K562 (cell line): Measurements from ENCODE around the gene CLSTN2. TPM values are rescaled to one million over a fixed set of nuclear protein-coding genes. Genes with fewer than 3 reads are reported as not detected.

Experiments used
- ATAC-seq: fragments of 200-7000 bp; cut with Tn5 transposase; 3 replicates; pipeline ENCODE4 v1.9.1; 2020; ENCODE audit warnings: moderate library complexity
- BruUV-seq: library from RNA; stranded (reverse); fragments of 400-500 nt; replicated peaks from 2 replicates; lab custom pipeline; 2021; lab: Mats Ljungman, UMichigan
- CTCF ChIA-PET: fragments of 300-600 bp; formaldehyde crosslinking; extraction: SDS; loops from one replicate; lab custom pipeline; 2021; ENCODE audit warnings: low intra/inter-chr PET ratio; lab: Yijun Ruan, JAX
- POLR2A ChIA-PET: fragments of 300-600, 350-650 bp; sonication (Branson Sonifier 250); formaldehyde crosslinking; extraction: SDS; loops from one replicate; lab custom pipeline; 2021; ENCODE audit warnings: antibody characterized with exemption, inconsistent platforms; lab: Yijun Ruan, JAX
- DNase-seq, 4 experiments: peaks; one replicate each; pipeline versions ENCODE4 v3.0.0 to v3.0.0-alpha.2; 2011 to 2018; ENCODE audit warnings: low spot score in 3 of 4, mixed read lengths in 3 of 4; ENCODE audit errors: extremely low read depth in 1 of 4
- FAIRE-seq: peaks from 2 replicates; lab custom pipeline; 2011; peaks lifted over from hg19 to GRCh38; lab: Jason Lieb, UNC
- H2AFZ ChIP-seq: 2 replicates; pipeline ENCODE4 v1.6.0; 2011; ENCODE audit warnings: low read depth, low read length, control low read depth, inconsistent platforms
- H3K27ac ChIP-seq: fragments of 200-600 bp; 3 replicates; pipeline ENCODE4 v1.8.0; 2011; ENCODE audit warnings: low read depth, mild to moderate bottlenecking, control low read depth, inconsistent platforms, low read length, moderate library complexity, mixed read lengths; ENCODE audit errors: extremely low read depth
- H3K27me3 ChIP-seq, 2 experiments: fragments of 300-600 bp in 1 of 2; 2 replicates in 1 of 2; 3 replicates in 1 of 2; pipeline versions ENCODE4 v1.6.0 to v1.8.0; 2011; ENCODE audit warnings: inconsistent platforms in 2 of 2, low read length in 2 of 2, mild to moderate bottlenecking in 1 of 2, mixed read lengths in 1 of 2, moderate library complexity in 1 of 2; ENCODE audit not compliant: control insufficient read depth in 2 of 2, insufficient read depth in 2 of 2
- H3K36me3 ChIP-seq: fragments of 300-600 bp; 3 replicates; pipeline ENCODE4 v1.8.0; 2011; ENCODE audit warnings: mild to moderate bottlenecking, low read length, inconsistent platforms; ENCODE audit not compliant: control insufficient read depth, insufficient read depth
- H3K4me1 ChIP-seq, 2 experiments: fragments of 200-600 bp in 1 of 2; replicated peaks in 1 of 2; 2 replicates in 1 of 2; 3 replicates in 1 of 2; pipeline versions ENCODE4 v1.5.1 to v1.8.0; 2011; ENCODE audit warnings: inconsistent platforms in 2 of 2, low read length in 2 of 2, mild to moderate bottlenecking in 1 of 2, mixed read lengths in 1 of 2, moderate library complexity in 1 of 2; ENCODE audit not compliant: control insufficient read depth in 2 of 2, insufficient read depth in 2 of 2
- H3K4me2 ChIP-seq: 2 replicates; pipeline ENCODE4 v1.6.1; 2011; ENCODE audit warnings: low read length, control low read depth, inconsistent platforms, mixed read lengths; ENCODE audit not compliant: insufficient read depth
- H3K4me3 ChIP-seq: fragments of 200-600 bp; sonication (generic), shearing (Covaris generic); 2 replicates; pipeline ENCODE4 v1.5.1; 2016; ENCODE audit warnings: control low read depth, inconsistent platforms
- H3K79me2 ChIP-seq: fragments of 200-600 bp; 3 replicates; pipeline ENCODE4 v1.8.0; 2011; ENCODE audit warnings: low read length, inconsistent platforms; ENCODE audit not compliant: control insufficient read depth, insufficient read depth
- H3K9ac ChIP-seq, 2 experiments: 2 replicates each; pipeline versions ENCODE4 v1.6.0 to v1.6.1; 2011; ENCODE audit warnings: low read depth in 2 of 2, low read length in 2 of 2, control low read depth in 1 of 2, inconsistent platforms in 1 of 2, mild to moderate bottlenecking in 1 of 2, mixed read lengths in 1 of 2; ENCODE audit not compliant: insufficient read depth in 1 of 2
- H3K9me1 ChIP-seq: one replicate; pipeline ENCODE4 v1.6.0; 2011; ENCODE audit warnings: inconsistent platforms, mild to moderate bottlenecking, low read length, moderate library complexity; ENCODE audit not compliant: control insufficient read depth, insufficient read depth
- H3K9me3 ChIP-seq: replicated peaks from 2 replicates; pipeline ENCODE4 v1.5.1; 2011; ENCODE audit warnings: low read depth, low read length, inconsistent platforms; ENCODE audit not compliant: control insufficient read depth, insufficient read depth
- H4K20me1 ChIP-seq: replicated peaks from 2 replicates; pipeline ENCODE4 v1.6.1; 2011; ENCODE audit warnings: low read length, inconsistent platforms, mixed read lengths; ENCODE audit not compliant: control insufficient read depth, insufficient read depth
- ATF6 ChIP-seq: sonication (generic); formaldehyde crosslinking; IDR thresholded peaks from 2 replicates; pipeline ENCODE4 v1.4.0; 2020; ENCODE audit warnings: mild to moderate bottlenecking, missing genetic modification reagents
- ATF7 ChIP-seq: fragments of 450-650 bp; IDR thresholded peaks from 2 replicates; pipeline ENCODE4 v1.7.1; 2014; ENCODE audit warnings: mild to moderate bottlenecking, moderate library complexity
- CREB3 ChIP-seq: fragments of 450-650 bp; conservative IDR thresholded peaks from 2 replicates; pipeline ENCODE4 v1.6.1; 2016; ENCODE audit warnings: missing genetic modification characterization, low read depth, mild to moderate bottlenecking, missing compliant biosample characterization, moderate library complexity
- HOXB6 ChIP-seq: fragments of 250-450 bp; sonication (Bioruptor Pico); IDR thresholded peaks from 2 replicates; pipeline ENCODE4 v1.5.1; 2022; ENCODE audit warnings: mild to moderate bottlenecking, borderline replicate concordance
- ILF3 ChIP-seq: fragments of 450-650 bp; IDR thresholded peaks from 2 replicates; pipeline ENCODE4 v1.6.1; 2018; ENCODE audit warnings: antibody characterized with exemption, mild to moderate bottlenecking, moderate library complexity, borderline replicate concordance
- NFRKB ChIP-seq: fragments of 450-650 bp; IDR thresholded peaks from 2 replicates; pipeline ENCODE4 v1.6.1; 2016; ENCODE audit warnings: low read depth
- PURB ChIP-seq: sonication (generic); formaldehyde crosslinking; IDR thresholded peaks from 2 replicates; pipeline ENCODE4 v1.9.0; 2021; ENCODE audit warnings: low read depth, mild to moderate bottlenecking, missing genetic modification reagents
- RBBP5 ChIP-seq: fragments of 200-600 bp; sonication (generic); IDR thresholded peaks from 2 replicates; pipeline ENCODE4 v1.6.1; 2012; ENCODE audit warnings: borderline replicate concordance, mild to moderate bottlenecking, low read length, control low read depth, inconsistent platforms; ENCODE audit not compliant: insufficient read depth, poor library complexity, severe bottlenecking
- RBM25 ChIP-seq: fragments of 200-400 bp; formaldehyde crosslinking; IDR thresholded peaks from 2 replicates; pipeline ENCODE4 v1.6.1; 2018; ENCODE audit warnings: low read length, low read depth, moderate library complexity; ENCODE audit not compliant: severe bottlenecking
- SRSF9 ChIP-seq: fragments of 200-400 bp; formaldehyde crosslinking; IDR thresholded peaks from 2 replicates; pipeline ENCODE4 v1.6.1; 2017; ENCODE audit warnings: low read depth, low read length, borderline replicate concordance
- TCF15 ChIP-seq: fragments of 250-450 bp; sonication (Bioruptor Pico); IDR thresholded peaks from 2 replicates; pipeline ENCODE4 v1.8.0; 2022; ENCODE audit warnings: moderate library complexity, mild to moderate bottlenecking, inconsistent platforms
- TSC22D4 ChIP-seq: fragments of 450-650 bp; IDR thresholded peaks from 2 replicates; pipeline ENCODE4 v1.6.1; 2016; ENCODE audit warnings: missing genetic modification characterization, missing biosample characterization, control low read depth
- YY1 ChIP-seq, 3 experiments: IDR thresholded peaks; 2 replicates each; pipeline ENCODE4 v1.6.1; 2011; ENCODE audit warnings: low read length in 2 of 3, mild to moderate bottlenecking in 2 of 3, moderate library complexity in 2 of 3, borderline replicate concordance in 1 of 3, control low read depth in 1 of 3, low read depth in 1 of 3; ENCODE audit not compliant: insufficient read depth in 3 of 3, insufficient replicate concordance in 2 of 3, control insufficient read depth in 1 of 3, insufficient read length in 1 of 3; ENCODE audit errors: extremely low read depth in 1 of 3
- ZNF511 ChIP-seq: sonication (generic); formaldehyde crosslinking; IDR thresholded peaks from 2 replicates; pipeline ENCODE4 v1.8.0; 2022; ENCODE audit warnings: mild to moderate bottlenecking, missing genetic modification reagents
- WGBS: fragments of 100-300 bp; shearing (Covaris generic); methylation state at CpG from one replicate; pipeline ENCODE4 v1.1.6; 2016; ENCODE audit warnings: low coverage, mixed read lengths; ENCODE audit not compliant: insufficient coverage; ENCODE audit errors: missing lambda C conversion rate; 5-methylcytosine and 5-hydroxymethylcytosine counted together
- in situ Hi-C: fragments of 300-500 bp; cut with MboI; formaldehyde crosslinking; loops from 4 replicates; pipeline ENCODE4 v1.15.0; 2018; ENCODE audit warnings: inconsistent platforms, mixed read lengths
- intact Hi-C: fragments of 100-400 bp; cut with micrococcal nuclease; formaldehyde crosslinking; loops from 2 replicates; pipeline ENCODE4 v1.14.2; 2022
- polyA plus RNA-seq, 8 experiments: library from polyadenylated mRNA; depleted of rRNA in 4 of 8; stranded (reverse) in 5 of 8; unstranded in 3 of 8; fragments of >200 nt; fragmentation: Nextera tagmentation in 2 of 8; fragmentation: Illumina TruSeq in 1 of 8; extraction: Ambion mirVana in 2 of 8; extraction: Trizol in 1 of 8; gene quantifications; 2 replicates each; pipeline versions ENCODE4 v1.2.1 to v1.2.3, GENCODE V29; 2011 to 2014; ENCODE audit warnings: inconsistent platforms in 1 of 8, missing spikeins in 1 of 8
- total RNA-seq, 7 experiments: library from RNA; depleted of rRNA in 6 of 7; stranded (reverse); fragments of >200 nt in 6 of 7; fragmentation: Illumina TruSeq in 2 of 7; extraction: Trizol in 2 of 7; gene quantifications; 2 replicates each; pipeline versions ENCODE4 v1.2.1 to v1.2.3, GENCODE V29; 2011 to 2021; ENCODE audit warnings: low replicate concordance in 1 of 7

Gene CLSTN2
- total and polyA plus RNA-seq, 9 of the 15 experiments (the other 6 are each of a cell fraction or from before 2014, with no cell fraction given) = 0.02 to 0.04 (median 0.04) TPM; not detected in 6

GRCh38 chr3:140089403-140090072 lies 154.6 kb downstream of the CLSTN2 start (continued):
- TF ChIP-seq RBM25 = peak; percentile 29

- POLR2A ChIA-PET = no interaction called here
- in situ Hi-C loops = no loop called here
- BruUV-seq = no TSS peak
- TF ChIP-seq CREB3 (tag) (no peak), TCF15 (CRISPR knock-in tag) (no peak), PURB (CRISPR knock-in tag) (no peak), ZNF511 (CRISPR knock-in tag) (no peak), ATF7 (no peak), NFRKB (no peak), HOXB6 (no peak), YY1 (IDR thresholded peaks at IDR 0.05; ENCODE audit: borderline replicate concordance in 1 of 3, control insufficient read depth in 1 of 3, extremely low read depth in 1 of 3, insufficient read depth in 3 of 3, insufficient read length in 1 of 3, insufficient replicate concordance in 2 of 3, low read depth in 1 of 3, low read length in 2 of 3) (no peak), ILF3 (no peak), SRSF9 (no peak), ATF6 (CRISPR knock-in tag) (no peak), RBBP5 (no peak), TSC22D4 (tag) (no peak)
Observed at GRCh38 chr3:140091143-140091542, 156.2 kb downstream of the CLSTN2 start.

More at GRCh38 chr3:140091143-140091542, 156.2 kb downstream of the CLSTN2 start:
- Histone ChIP-seq H3K36me3 (no peaks in the 10 kb centered on the region), H3K79me2 (no peaks in the 10 kb centered on the region), H2AFZ (no peak overlapping the region), H3K4me3 (no peak overlapping the region), H3K9ac (no peak overlapping the region), H3K4me2 (no peak overlapping the region), H3K9me3 (no peaks in the 10 kb centered on the region), H3K27me3 (no peaks in the 10 kb centered on the region), H3K27ac (no peak overlapping the region), H3K4me1 (no peaks in the 10 kb centered on the region), H4K20me1 (no peaks in the 10 kb centered on the region), H3K9me1 (no peaks in the 10 kb centered on the region)
- ATAC-seq (no peak), DNase-seq (no peak), FAIRE-seq (no peak)
- CTCF ChIA-PET = no interaction called here
- intact Hi-C loops = no loop called here
- 0% methylated on average over 3 of the region's 3 CpGs for WGBS
